Peyer's patch (tissue), 4 donors: ENCODE data around the gene SLC22A31.

ENCODE experiments used
- POLR2A ChIP-seq, 2 donors: fragments of 450-650 bp; IDR thresholded peaks; one replicate each; pipeline ENCODE4 v1.5.1; 2017; ENCODE audit warnings: antibody characterized with exemption in 2 of 2, mild to moderate bottlenecking in 2 of 2, moderate library complexity in 2 of 2
- TF ChIP-seq, protein P1 (sequence below), 6 experiments: fragments of 450-650 bp in 4 of 6; fragments of 200-600 bp in 2 of 6; sonication (generic) in 1 of 6; IDR thresholded peaks; one replicate each; pipeline ENCODE4 v1.5.1; 2017 to 2019; ENCODE audit warnings: antibody characterized with exemption in 6 of 6, mild to moderate bottlenecking in 3 of 6, moderate library complexity in 1 of 6

DNA sequence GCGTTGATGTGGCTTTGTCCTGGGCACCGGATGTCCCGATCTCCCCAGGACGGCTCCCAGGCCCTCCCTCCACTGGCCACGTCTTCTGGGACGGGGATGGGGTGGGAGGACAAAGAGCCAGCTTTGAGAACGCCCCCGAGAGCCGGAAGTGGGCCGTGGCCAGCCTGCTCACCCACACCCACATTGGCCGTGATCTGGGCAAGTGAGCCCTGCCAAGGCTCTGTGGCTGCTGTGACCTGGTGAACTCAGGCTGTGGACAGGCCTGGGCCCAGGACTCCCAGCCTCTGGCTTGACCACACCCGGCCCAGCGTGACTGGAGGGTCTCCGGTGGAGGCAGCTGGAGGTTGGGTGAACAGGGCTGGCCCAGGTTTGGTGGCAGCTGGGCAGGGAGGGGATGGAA is 25.5 kb downstream of the SLC22A31 start:
- no peak for TF ChIP-seq POLR2A (IDR thresholded peaks at IDR 0.05)
- TF ChIP-seq, protein P1, sequence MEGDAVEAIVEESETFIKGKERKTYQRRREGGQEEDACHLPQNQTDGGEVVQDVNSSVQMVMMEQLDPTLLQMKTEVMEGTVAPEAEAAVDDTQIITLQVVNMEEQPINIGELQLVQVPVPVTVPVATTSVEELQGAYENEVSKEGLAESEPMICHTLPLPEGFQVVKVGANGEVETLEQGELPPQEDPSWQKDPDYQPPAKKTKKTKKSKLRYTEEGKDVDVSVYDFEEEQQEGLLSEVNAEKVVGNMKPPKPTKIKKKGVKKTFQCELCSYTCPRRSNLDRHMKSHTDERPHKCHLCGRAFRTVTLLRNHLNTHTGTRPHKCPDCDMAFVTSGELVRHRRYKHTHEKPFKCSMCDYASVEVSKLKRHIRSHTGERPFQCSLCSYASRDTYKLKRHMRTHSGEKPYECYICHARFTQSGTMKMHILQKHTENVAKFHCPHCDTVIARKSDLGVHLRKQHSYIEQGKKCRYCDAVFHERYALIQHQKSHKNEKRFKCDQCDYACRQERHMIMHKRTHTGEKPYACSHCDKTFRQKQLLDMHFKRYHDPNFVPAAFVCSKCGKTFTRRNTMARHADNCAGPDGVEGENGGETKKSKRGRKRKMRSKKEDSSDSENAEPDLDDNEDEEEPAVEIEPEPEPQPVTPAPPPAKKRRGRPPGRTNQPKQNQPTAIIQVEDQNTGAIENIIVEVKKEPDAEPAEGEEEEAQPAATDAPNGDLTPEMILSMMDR (IDR thresholded peaks at IDR 0.05): no peak
